GM21515 (cell line): Measurements from ENCODE around the gene PSMB9.
A peak's percentile ranks its signal among the peaks of the same experiment; 100 is the strongest.
"Not testable (repeated sequence)": the region's sequence is repeated elsewhere in the genome, so short reads cannot be mapped to it uniquely, and the experiment has no call there.

Experiments
- ATAC-seq: cut with Tn5 transposase; IDR thresholded peaks from one replicate; pipeline ENCODE4 v1.9.1; 2021; ENCODE audit not compliant: unreplicated experiment

PSMB9 gene

DNA sequence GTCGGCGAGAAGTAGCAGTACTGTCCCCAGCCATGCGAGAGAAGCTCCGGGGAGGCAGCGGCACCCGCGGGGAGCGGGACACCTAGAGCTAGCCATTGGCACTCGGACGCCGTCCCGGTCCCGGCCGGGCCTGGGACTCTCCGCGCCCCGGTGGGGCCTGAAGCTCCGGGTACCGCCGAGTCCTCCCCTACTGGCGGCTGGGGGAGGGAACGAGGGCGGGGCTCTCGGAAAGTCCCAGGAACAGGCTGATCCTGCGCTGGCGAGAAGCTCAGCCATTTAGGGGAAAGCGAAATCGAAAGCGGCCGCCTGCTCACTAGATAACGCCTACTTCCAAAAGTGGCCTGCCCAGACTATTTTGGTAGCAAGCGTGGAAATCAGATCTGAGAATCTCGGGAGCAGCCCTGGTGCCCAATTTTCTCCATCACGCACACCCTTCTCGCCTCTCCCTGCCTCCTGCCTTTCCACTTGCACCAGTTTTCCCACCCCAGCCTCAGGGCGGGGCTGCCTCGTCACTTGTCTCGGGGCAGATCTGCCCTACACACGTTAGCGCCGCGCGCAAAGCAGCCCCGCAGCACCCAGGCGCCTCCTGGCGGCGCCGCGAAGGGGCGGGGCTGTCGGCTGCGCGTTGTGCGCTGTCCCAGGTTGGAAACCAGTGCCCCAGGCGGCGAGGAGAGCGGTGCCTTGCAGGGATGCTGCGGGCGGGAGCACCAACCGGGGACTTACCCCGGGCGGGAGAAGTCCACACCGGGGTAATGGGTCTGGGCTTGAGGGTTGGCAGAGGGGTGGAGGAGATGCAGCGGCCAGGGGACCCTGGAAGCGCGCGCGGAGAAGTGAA, at the start of gene PSMB9, which contains the start of gene TAP1:
Gene PSMB9 (plus strand): TSS at position 652 of the 835 bp plus-strand sequence. CDS start 38 bp downstream, at position 690.
Gene TAP1 (minus strand): TSS at position 164 of the 835 bp plus-strand sequence. CDS start 68 bp downstream, at position 96.
- peak; percentile 68 for ATAC-seq

DNA sequence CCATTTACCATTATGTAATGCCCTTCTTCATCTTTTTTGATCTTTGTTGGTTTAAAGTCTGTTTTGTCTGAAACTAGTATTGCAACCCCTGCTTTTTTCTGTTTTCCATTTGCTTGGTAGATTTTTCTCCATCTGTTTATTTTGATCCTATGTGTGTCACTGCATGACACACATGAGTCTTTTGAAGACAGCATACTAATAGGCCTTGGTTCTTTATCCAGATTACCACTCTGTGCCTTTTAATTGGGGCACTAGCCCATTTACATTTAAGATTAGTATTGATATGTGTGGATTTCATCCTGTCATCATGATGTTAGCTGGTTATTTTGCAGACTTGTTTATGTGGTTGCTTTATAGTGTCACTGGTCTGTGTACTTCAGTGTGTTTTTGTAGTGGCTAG, 48.6 kb upstream of the PSMB9 start:
- not testable (repeated sequence) for ATAC-seq

DNA sequence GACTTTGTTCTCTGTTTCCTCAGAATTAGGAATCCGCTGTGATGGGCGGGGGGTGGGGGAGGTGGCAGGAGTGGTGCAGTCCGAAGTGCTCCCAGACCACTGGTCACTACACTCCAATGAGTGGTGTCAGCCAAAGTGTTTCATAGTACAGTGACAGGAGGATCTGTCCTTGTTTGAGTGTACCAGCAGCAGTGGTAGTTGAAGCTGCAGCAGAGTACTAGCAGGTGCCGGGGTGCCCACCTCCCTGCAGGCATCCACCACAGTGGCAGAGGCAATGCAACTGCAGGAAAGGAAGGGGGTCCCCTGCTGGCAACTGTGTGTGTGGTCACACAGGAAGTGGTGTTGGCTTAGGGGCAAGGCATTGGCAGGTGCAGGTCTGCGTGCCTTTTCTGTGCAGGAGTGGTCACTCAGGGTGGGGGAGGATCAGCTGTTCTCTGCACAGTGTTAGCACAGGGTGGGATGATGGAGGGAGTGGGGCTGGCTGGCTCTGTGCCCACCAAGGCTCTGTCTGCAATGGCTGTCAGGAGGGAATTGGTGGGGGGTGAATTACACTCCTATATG, 46.9 kb upstream of the PSMB9 start:
- ATAC-seq = no peak

DNA sequence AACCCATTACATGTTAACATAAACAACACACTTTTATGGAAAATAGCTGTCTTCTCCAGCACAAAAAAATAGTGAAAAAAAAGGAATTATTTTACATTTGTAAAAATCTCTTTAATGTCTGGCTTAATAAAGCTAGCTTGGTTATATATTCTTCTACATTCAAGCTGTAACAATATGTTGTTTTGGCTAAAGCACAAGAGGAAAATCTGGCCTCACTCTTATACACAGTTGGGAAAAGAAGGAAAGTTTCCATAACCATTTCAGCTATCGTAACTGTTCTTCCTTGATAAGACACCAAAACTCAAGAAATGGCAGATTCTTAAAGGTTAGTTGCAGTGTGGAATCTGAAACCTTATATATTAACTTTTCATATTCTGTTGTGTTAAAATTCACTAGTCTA, 44.8 kb upstream of the PSMB9 start:
- ATAC-seq = no peak

DNA sequence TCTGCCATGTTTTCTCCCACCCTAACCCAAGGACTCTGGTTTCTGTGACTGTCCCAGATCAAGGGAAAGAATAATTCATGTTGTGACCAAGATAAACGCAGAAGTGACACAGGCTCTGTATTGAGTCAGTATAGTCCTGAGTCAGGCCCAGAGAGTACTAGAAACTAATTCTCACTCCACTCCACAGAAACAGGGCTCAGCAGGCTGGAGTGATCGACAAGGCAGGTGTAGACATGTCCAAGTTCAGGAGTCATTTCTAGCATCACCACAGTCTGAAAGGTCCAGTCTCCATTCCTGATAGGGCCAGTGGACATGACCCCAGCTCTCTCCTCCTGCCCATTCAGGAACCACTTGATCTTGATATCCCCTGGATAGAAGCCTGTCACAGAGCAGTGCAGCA, 39.8 kb upstream of the PSMB9 start:
- no peak for ATAC-seq

DNA sequence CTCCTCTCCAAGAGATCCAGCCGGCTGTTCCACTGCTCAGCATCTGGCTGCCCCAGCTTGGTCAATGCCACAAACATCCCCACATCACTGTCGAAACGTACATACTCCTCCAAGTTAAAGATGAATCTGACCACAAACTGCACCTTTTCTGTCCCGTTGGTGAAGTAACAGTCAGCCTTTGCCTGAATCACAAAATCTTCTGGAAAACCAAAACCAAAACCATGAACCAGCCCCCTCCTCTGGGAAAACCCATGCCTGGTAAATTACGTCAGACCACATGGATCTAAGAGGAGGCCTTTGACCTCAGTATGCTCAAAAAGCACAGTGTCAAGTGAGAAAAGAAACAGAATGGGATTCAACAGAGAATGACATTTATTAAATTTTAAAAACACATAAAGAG, 38.9 kb upstream of the PSMB9 start:
- no peak for ATAC-seq

DNA sequence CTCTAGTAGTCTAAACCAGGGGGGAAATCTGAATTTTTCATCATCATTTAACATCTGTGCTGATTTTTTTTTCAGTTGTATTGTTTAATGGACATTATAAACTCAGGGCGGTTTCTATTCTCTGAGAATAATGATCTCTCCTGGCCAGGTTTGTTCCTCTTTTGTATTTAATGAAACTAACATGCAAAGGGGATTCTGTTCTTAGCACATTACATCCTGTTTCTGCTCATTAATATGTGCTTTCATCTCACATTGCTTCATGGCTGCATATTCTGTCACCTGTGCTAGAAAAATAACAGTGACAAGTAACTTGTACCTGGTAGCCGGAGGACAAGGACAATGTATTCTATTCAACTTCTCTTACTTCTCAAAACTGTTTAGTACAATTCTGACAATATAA, 38.0 kb upstream of the PSMB9 start:
- ATAC-seq = no peak

DNA sequence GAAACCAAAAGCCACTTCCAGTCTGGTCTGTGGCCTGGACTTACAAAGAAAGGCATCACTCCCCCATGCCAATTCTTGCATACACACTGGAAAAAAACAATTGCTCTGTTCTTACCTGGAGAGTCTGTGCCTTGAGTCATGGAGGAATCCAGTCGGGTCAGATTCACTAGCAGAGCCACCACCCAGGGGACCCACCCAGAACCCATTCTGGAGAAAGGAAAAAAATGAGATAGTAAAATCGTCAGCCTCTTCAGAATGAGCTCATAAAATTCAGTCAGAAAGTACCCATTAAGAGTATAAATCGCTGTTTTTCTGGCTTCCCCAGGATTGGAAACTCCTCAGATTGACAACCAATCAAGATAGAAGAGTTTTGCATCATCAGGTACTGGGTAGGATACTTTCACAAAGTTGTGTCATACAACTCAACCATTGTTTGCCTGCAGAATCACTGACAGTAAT, 37.2 kb upstream of the PSMB9 start, which contains the start of gene HLA-DOB:
Gene HLA-DOB (minus strand): TSS at position 257 of the 459 bp plus-strand sequence. CDS start 51 bp downstream, at position 206.
- ATAC-seq = no peak

DNA sequence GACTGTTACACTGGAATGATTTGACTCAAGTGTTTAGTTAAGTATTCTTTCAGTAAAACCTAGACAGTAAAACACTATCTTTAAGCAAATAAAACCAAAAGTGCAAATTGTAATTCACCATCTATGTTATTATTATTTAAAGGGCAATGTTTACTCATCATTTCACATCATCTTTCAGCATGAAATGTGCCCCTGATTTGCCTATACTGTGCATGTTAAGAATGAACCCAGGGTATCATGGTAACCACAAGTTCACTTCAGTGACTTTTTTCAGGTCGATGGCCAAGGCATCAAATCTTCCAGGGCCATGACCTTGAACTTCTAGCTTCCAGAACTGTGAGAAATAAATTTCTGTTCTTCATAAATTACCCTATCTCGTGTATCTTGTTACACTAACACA, 35.1 kb upstream of the PSMB9 start:
- ATAC-seq = no peak

DNA sequence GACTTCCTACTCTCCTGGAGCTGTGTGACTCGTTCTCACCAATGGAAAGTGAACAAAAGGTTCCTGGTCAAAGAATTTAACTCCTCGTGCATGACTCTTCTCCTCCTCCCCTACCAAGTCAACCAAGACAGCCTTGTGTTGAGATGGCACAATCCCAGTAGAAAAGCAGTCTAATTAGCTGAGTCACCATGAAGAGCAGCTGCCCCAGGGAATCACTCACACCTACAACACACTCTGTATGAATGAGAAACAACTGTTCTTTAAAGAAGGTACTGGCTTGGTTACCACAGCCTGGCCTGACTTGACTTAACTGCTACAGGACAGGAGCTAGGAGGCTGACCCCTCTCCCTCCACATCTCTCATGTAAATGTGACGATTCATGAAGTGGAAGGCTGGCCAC, 34.3 kb upstream of the PSMB9 start:
- ATAC-seq = no peak

DNA sequence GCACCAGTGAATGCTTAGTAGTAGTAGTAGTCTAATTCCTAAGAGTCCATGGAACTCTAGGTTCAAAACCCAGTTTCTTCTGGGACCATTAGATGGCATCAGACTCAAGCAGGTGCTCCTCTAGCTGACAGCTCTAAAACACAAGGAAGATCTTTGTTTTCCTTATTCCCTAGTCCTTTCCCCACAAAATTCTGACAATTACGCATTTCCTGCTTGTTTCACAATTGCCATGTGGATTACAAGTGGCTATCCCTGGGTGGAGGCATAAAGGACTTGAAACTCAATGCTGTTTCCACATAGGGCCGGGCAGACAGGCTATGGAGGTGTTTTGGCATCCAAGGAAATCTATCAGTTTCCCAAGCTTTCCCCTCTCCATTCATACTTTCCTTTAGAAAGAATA, 28.0 kb upstream of the PSMB9 start:
- no peak for ATAC-seq

DNA sequence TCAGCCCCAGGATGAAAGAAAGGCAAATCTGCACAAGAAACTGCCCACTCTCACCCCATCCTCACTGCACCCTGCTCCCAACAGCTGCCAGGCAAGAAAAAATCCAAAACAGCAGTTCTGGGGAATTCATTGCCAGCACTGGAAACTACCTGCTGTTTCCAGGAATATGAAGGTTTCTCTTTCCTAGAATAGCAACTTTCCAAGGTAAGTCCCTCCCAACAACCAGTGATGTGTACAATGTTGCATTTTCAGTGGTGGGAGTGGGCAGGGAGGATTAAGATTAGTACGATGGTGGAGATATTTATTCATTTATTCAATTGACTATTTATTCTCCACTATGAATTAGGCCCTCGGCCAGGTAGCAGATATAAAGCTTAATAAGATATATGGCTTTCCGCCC, 27.0 kb upstream of the PSMB9 start:
- no peak for ATAC-seq

DNA sequence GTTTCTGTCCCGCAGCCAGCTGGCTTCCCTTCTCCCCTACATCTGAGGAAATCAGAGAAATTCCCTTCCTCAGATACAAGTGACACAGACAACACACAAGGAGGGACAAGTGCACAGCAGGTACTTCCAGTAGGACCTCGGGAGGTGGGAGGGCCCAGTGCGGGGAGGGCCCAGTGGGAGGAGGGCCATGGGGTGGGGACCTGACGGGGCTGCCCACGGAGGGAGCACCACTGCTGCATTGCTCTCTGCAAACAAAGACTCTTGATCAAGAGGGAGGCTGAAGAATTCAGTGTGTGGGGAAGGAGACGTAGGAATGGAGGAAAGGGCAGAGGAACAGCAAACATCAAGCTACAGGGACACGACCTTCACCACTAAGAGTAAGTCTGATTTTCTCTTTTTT, 24.5 kb upstream of the PSMB9 start:
- no peak for ATAC-seq

DNA sequence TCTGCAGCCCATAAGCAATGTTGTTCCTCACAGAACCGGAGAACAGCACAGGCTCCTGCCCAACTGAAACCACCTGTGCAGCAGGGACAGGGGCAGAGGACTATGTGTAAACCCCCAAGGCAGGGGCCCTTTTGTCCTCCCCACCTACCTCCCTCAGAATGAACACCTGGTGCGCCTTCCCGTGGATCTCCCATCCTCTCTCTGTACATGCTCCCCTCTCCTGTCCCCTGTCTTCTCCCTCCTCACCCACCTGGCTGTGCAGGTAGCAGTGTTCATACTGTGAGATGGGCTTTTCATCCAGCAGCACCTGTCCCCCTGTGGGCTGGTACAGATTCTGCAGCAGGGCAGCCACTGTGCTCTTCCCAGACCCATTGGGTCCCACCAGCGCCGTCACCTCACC, 24.0 kb upstream of the PSMB9 start:
- ATAC-seq = no peak

DNA sequence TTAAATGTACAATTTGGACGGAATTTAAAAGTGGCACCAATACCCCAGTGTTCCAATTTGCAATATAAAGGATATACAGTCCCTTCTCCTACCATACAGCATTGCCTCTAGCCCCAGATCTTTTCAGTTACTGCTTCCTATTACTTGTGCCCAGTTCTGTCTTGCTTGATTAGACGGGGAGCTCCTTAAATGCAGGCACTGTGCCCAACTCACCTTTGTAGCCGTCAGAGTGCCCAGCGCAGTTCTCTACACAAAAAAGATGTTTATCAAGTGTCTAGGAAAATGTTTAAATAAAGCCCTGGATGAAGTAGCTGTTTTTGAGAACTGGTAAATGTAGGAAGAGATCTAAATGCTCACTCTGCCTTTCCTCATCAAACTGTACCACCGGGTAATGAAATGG, 23.1 kb upstream of the PSMB9 start:
- no peak for ATAC-seq

DNA sequence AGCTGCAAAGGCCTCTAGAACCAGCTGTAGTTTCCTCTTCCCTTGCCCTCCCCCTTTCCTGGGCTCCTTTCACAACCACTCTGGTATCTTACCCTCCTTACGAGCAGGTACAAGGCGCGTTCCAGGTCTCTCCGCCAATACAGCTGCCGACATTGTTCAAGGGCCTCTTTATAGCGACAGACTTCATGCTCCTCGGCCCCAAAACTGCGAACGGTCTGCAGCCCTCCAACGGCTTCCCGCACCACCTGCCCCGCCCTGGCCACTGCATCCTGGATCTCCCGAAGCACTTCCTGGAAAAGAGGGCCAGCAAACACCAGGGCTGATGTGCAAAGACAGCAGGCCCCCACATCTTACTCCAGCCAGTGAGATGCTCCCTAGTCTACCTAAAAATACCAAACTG, 21.5 kb upstream of the PSMB9 start:
- no peak for ATAC-seq

DNA sequence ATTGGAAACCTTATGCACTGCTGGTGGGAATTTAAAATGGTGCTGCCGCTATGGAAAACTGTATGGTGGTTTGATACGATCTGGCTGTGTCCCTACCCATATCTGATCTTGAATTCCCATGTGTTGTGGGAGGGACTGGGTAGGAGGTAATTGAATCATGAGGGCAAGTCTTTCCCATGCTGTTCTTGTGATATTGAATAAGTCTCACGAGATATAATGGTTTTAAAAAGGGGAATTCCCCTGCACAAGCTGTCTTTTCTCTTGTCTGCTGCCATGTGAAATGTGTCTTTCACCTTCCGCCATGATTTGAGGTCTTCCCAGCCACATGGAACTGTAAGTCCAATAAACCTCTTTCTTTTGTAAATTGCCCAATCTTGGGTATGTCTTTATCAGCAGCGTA, 20.3 kb upstream of the PSMB9 start:
- ATAC-seq = no peak

DNA sequence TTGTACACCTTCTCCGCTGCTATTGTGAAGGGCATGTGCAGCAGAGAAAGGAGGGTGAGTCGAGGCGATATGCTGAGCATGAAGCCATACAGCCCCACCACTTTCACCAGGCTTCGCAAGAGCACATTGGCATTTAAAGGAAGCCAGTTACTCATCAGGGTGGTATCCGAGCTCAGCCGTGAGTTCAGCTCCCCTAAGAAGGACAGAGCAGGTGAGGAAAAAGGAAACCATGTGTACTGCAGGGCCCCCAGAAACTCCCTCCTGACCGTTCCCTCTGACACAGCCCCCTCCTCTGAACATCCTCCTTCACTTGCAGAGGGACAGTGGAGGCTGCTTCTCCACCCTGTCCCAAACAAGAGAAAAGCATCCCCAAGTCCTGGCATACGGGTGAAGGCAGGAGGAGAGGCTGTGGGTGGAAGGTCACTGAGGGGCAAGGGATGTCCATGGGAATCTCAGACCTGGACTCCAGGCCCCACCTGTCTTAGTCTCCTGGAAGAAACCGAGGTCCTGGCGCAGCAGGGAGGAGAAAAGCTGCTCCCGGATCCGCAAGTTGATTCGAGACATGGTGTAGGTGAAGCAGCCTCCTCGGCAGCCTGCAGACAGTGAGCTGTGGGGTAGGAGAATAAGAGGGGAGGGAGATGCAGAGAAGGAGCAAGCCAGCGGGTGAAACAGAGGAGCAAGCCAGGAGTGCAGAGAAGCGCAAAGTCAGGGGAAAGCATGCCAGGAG, 18.7 kb upstream of the PSMB9 start:
- no peak for ATAC-seq

DNA sequence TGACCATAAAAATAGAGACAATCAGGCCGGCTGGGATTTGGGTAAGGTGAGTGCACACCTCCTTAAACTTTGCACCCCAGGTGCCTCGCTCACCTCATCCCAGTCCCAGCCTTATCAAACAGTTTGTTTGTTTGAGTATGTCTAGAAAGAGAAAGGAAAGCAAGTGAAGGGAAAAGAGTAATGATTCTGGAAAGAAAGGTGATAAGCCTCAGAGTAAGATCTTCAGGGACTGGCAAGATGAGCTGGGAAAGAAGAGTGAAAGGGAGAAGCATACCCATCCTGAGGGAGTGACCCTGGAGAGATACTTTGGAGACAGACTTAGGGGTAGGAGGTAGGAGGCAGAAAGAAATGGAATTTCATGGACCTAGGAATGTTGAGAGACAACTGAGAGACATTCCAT, 17.1 kb upstream of the PSMB9 start:
- no peak for ATAC-seq

DNA sequence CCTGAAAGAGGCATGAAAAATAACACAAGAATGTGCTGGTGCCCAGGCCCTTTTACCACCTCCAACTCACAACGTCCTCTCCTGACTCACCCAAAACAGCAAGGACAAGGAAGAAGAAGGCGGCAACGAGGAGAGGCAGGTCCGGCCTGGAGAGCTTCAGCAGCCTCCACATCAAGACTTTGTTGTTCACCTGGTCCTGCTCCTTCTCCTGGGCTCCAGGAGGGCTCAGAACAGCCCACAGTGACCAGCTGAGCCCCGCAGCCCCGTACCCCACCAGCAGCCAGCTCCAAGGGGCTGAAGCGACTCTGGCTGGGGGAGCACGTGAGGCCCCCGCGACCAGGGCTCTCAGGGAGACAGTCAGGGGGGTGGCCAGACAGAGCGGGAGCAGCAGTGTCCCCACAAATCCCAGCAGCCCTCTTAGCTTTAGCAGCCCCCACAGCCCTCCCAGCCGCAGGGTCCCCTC, 16.3 kb upstream of the PSMB9 start:
- no peak for ATAC-seq

DNA sequence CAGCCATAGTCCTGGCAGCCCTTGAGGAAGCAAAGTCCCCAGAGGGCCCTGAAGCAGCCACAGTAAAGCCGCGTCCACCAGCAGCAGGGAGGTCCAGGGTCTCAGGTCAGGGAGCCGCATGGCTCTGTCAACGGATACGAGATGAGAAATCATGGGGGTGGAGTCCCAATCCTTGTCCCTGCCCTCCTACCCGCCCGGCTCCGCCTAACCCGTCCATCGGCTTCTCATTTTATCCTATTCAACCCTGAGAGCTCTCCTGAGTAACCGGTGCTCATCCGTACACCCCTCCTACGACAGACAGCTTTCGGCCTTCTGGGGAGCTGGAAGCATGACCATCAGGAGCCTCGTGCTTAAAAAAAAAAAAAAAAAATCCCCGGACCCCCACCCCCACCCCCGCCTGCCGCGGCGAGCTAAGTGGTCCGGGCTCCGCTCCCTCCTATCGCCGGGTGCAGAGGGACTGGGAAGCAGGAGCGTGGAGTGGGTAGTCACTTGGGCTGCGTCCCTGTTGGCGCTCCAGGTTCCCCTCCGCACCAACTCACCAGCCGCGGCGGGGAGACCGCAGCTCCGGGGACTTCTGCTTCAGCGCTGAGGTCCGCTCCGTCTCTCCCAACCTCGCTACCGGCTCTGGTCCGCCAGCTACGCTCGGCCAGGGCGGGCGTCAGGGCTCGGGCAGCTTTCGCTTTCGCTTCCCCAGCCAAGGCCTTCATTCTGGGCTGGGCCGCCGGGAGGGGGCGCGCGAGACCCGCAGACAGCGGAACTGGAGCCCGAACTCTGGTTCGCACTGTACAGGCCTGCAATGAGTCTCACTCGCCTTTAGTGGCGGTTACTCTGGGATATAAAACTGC, 15.7 kb upstream of the PSMB9 start, which contains the start of gene TAP2:
Gene TAP2 (minus strand): TSS at position 626 of the 845 bp plus-strand sequence. CDS start 506 bp downstream, at position 120.
- peak; percentile 61 for ATAC-seq
